BJ (cell line): ENCODE data around the gene TPGS1. TPM values are rescaled to one million over a fixed set of nuclear protein-coding genes. Genes with fewer than 3 reads are reported as not detected.
A peak's percentile ranks its signal among the peaks of the same experiment; 100 is the strongest.

Source experiments
- CTCF ChIA-PET: fragments of 350-600 bp; formaldehyde crosslinking; extraction: SDS; loops from one replicate; lab custom pipeline; 2021; ENCODE audit warnings: antibody characterized with exemption, inconsistent platforms; lab: Yijun Ruan, JAX
- POLR2A ChIA-PET: fragments of 300-600 bp; sonication (Branson Sonifier 250); formaldehyde crosslinking; extraction: SDS; loops from one replicate; lab custom pipeline; 2021; ENCODE audit warnings: antibody characterized with exemption; lab: Charles Lee
- DNase-seq: peaks from one replicate; pipeline ENCODE4 v3.0.0-alpha.2; 2011; ENCODE audit warnings: low read depth
- H3K27me3 ChIP-seq: 2 replicates; pipeline ENCODE4 v1.6.0; 2011; ENCODE audit warnings: low read length; ENCODE audit not compliant: control insufficient read depth, insufficient read depth
- H3K36me3 ChIP-seq: 2 replicates; pipeline ENCODE4 v1.5.1; 2011; ENCODE audit warnings: low read length; ENCODE audit not compliant: control insufficient read depth, insufficient read depth
- H3K4me3 ChIP-seq: 2 replicates; pipeline ENCODE4 v1.5.1; 2011; ENCODE audit warnings: low read depth, mild to moderate bottlenecking, control low read depth, low read length
- polyA plus RNA-seq: library from polyadenylated mRNA; depleted of rRNA; stranded (reverse); fragments of >200 nt; gene quantifications from 2 replicates; pipeline ENCODE4 v1.2.3, GENCODE V29; 2011
- TF ChIP-seq, protein P1 (sequence below): IDR thresholded peaks from 2 replicates; pipeline ENCODE4 v1.5.1; 2011; ENCODE audit warnings: low read depth, mild to moderate bottlenecking, control low read depth, inconsistent platforms, low read length, moderate library complexity; ENCODE audit not compliant: insufficient read depth

The TPGS1 gene
- polyA plus RNA-seq, 1 experiment: 6.8 TPM

DNA sequence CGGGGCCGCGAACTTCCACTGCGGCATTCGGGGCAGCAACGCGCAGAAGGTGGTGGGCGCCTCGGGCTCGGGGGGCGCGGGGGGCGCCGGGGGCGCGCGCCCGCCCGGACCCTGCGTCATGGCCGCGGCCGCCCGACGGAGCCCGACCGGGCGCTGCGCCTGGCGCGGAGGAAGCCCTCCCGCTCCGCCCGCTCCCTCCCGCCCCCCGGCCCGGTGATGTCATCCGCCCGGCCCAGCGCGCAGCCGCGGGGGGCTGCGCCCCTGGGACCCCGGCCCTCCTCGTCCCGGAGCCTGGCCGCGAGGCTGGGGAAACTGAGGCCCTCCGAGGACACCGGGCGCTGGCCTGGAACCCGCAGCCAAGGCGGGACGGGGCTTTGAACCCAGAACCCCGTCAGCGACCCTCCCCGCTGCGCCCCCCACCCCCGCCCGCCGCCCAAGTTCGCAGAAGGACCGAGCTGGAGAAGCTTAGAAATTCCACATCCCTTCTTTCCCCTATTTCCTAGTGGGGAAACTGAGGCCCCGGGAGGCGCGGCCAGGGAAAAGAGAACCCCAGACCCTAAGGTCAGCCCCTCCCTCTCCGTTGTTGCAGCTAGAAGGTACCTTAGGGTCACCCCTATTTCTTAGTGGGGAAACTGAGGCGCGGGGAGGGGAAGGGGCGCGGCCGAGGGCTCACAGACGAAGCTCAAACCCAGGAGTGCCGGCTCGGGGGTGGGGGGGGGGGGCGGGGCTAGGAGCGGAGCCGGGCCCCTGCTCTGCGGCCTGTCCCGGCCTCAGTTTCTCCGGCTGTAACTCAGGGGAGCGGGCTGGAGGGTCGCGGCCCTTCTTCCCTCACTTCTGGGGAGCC, 46.2 kb upstream of the TPGS1 start, which contains the start of gene SHC2:
SHC2 (minus strand) TSS at position 157 of the 844 bp plus-strand sequence; CDS start at position 120, 37 bp downstream.
- TF ChIP-seq, protein P1, sequence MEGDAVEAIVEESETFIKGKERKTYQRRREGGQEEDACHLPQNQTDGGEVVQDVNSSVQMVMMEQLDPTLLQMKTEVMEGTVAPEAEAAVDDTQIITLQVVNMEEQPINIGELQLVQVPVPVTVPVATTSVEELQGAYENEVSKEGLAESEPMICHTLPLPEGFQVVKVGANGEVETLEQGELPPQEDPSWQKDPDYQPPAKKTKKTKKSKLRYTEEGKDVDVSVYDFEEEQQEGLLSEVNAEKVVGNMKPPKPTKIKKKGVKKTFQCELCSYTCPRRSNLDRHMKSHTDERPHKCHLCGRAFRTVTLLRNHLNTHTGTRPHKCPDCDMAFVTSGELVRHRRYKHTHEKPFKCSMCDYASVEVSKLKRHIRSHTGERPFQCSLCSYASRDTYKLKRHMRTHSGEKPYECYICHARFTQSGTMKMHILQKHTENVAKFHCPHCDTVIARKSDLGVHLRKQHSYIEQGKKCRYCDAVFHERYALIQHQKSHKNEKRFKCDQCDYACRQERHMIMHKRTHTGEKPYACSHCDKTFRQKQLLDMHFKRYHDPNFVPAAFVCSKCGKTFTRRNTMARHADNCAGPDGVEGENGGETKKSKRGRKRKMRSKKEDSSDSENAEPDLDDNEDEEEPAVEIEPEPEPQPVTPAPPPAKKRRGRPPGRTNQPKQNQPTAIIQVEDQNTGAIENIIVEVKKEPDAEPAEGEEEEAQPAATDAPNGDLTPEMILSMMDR: no peak
- DNase-seq: no peak
- POLR2A ChIA-PET: no interaction called here
- peaks cover 7% of the 10 kb centered on the region for H3K27me3 ChIP-seq
- no peaks in the 10 kb centered on the region for H3K36me3 ChIP-seq
- peak within 1 kb of the TSS; percentile 57 for H3K4me3 ChIP-seq
- CTCF ChIA-PET: no interaction called here

- ChIA-PET CTCF (no interaction called here), POLR2A (no interaction called here)
- no peaks in the 10 kb centered on the region for H3K36me3 ChIP-seq
- DNase-seq: no peak
- H3K27me3 ChIP-seq: peaks cover 7% of the 10 kb centered on the region
- TF ChIP-seq, protein P1: no peak
- H3K4me3 ChIP-seq: peak overlapping the region; percentile 11
Observed at GRCh38 chr19:461721-462551, 45.4 kb upstream of the TPGS1 start.

DNA sequence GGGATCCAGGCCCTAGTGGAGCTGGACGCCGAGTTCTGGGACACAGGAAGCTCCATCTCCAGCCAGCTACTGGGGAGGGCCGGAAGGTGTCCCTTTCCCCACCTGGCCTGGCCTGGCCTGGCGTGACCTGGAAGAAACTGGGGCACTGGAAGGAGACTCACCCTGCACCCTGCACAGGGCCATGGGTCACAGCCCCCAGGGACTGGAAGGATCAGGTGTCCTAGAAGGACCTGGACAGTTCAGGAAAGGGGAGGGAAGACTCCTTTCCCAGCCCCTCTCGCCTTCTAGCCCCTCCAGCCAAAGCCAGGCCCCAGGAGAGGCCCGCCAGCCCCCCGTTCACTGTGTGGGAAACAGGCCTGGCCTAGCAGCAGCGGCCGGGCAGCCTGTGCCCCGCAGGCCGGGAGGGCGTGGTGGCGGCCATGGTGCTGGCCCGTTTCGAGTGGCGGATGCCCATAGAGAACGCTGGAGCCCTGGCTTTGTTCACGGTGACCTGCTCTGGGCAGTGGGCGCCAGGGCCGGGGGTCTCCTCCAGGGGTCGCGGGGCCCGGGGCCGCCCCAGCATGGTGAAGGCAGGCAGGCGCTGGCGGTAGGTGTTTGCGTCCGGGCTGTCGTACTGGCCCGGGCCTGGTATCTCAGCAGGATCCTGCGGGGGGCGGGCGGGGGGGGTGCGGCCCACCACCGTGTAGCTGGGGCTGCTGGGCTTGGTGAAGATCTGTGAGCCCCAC, 43.7 kb upstream of the TPGS1 start:
- TF ChIP-seq, protein P1: no peak
- ChIA-PET CTCF (interaction anchor here (0.8 to 0.9 kb wide), 2 partner anchors 16 to 22 kb away, joined by 3 read pairs; no protein-coding TSS in a partner anchor), POLR2A (no interaction called here)
- Histone ChIP-seq H3K36me3 (no peaks in the 10 kb centered on the region), H3K27me3 (peaks cover 7% of the 10 kb centered on the region), H3K4me3 (no peak overlapping the region)
- no peak for DNase-seq

- Histone ChIP-seq H3K4me3 (no peak overlapping the region), H3K36me3 (no peaks in the 10 kb centered on the region), H3K27me3 (peaks cover 7% of the 10 kb centered on the region)
- TF ChIP-seq, protein P1: no peak
- POLR2A ChIA-PET: no interaction called here
- DNase-seq: no peak
- CTCF ChIA-PET: no interaction called here
Observed at GRCh38 chr19:464208-464545, 43.1 kb upstream of the TPGS1 start.
